Glomerular visceral epithelial cell (primary cell): Measurements from ENCODE around the gene CASZ1.

Source experiments
- DNase-seq: peaks from one replicate; pipeline ENCODE4 v3.0.0-alpha.2; 2016; ENCODE audit errors: extremely low spot score

CASZ1 gene

GRCh38 chr1:10724948-10725847 lies 71.2 kb downstream of the CASZ1 start:
- no peak for DNase-seq

- DNase-seq, result no peak
These were observed 71.9 kb downstream of the CASZ1 start for GRCh38 chr1:10724511-10724910.

GRCh38 chr1:10724052-10724494 lies 72.4 kb downstream of the CASZ1 start:
- peak; percentile 35 for DNase-seq

GRCh38 chr1:10723317-10723716 lies 73.1 kb downstream of the CASZ1 start:
- DNase-seq, result no peak

GRCh38 chr1:10722803-10723202 lies 73.6 kb downstream of the CASZ1 start:
- no peak for DNase-seq

GRCh38 chr1:10721381-10722321 lies 74.8 kb downstream of the CASZ1 start:
- no peak for DNase-seq

- DNase-seq, result no peak
These were observed 75.8 kb downstream of the CASZ1 start for GRCh38 chr1:10720635-10721034.

- no peak for DNase-seq
These were observed 78.4 kb downstream of the CASZ1 start for GRCh38 chr1:10718083-10718415.

- no peak for DNase-seq
These were observed 79.0 kb downstream of the CASZ1 start for GRCh38 chr1:10717296-10718082.

- no peak for DNase-seq
These were observed 79.6 kb downstream of the CASZ1 start for GRCh38 chr1:10716840-10717239.

- DNase-seq, result no peak
These were observed 81.9 kb downstream of the CASZ1 start for GRCh38 chr1:10714337-10715114.

GRCh38 chr1:10713614-10714013 lies 82.8 kb downstream of the CASZ1 start:
- DNase-seq, result no peak

- DNase-seq, result no peak
These were observed 83.7 kb downstream of the CASZ1 start for GRCh38 chr1:10712568-10713362.

GRCh38 chr1:10710489-10710888 lies 86.0 kb downstream of the CASZ1 start:
- DNase-seq, result no peak

GRCh38 chr1:10709646-10710045 lies 86.8 kb downstream of the CASZ1 start:
- DNase-seq, result no peak

- no peak for DNase-seq
These were observed 87.3 kb downstream of the CASZ1 start for GRCh38 chr1:10709165-10709564.

GRCh38 chr1:10708757-10709156 lies 87.7 kb downstream of the CASZ1 start:
- DNase-seq, result no peak

GRCh38 chr1:10707208-10707607 lies 89.2 kb downstream of the CASZ1 start:
- no peak for DNase-seq

GRCh38 chr1:10706376-10706913 lies 90.0 kb downstream of the CASZ1 start:
- DNase-seq, result no peak

- DNase-seq, result no peak
These were observed 90.5 kb downstream of the CASZ1 start for GRCh38 chr1:10705953-10706352.
